AG04449 (cell line): Measurements from ENCODE around the gene ETNK2.
"Not testable (repeated sequence)": the region's sequence is repeated elsewhere in the genome, so short reads cannot be mapped to it uniquely, and the experiment has no call there.

Experiments used
- CTCF ChIA-PET: fragments of 350-600 bp; formaldehyde crosslinking; extraction: SDS; loops from one replicate; lab custom pipeline; 2021; ENCODE audit warnings: antibody characterized with exemption; lab: Yijun Ruan, JAX
- POLR2A ChIA-PET: fragments of 400-600, 350-600 bp; formaldehyde crosslinking; extraction: SDS; loops from one replicate; lab custom pipeline; 2020; ENCODE audit warnings: antibody characterized with exemption, inconsistent platforms; lab: Yijun Ruan, JAX
- DNase-seq: peaks from one replicate; pipeline ENCODE4 v3.0.0-alpha.2; 2010; ENCODE audit warnings: low read depth, low spot score
- H3K4me3 ChIP-seq: 2 replicates; pipeline ENCODE4 v1.5.1; 2011; ENCODE audit warnings: low read depth, mild to moderate bottlenecking, control low read depth, low read length
- TF ChIP-seq, protein P1 (sequence below): IDR thresholded peaks from one replicate; pipeline ENCODE4 v1.5.1; 2011; ENCODE audit warnings: mild to moderate bottlenecking, moderate library complexity, low read length, control low read depth, inconsistent platforms; ENCODE audit not compliant: insufficient read depth; ENCODE audit errors: missing control alignments

ETNK2 gene

DNA sequence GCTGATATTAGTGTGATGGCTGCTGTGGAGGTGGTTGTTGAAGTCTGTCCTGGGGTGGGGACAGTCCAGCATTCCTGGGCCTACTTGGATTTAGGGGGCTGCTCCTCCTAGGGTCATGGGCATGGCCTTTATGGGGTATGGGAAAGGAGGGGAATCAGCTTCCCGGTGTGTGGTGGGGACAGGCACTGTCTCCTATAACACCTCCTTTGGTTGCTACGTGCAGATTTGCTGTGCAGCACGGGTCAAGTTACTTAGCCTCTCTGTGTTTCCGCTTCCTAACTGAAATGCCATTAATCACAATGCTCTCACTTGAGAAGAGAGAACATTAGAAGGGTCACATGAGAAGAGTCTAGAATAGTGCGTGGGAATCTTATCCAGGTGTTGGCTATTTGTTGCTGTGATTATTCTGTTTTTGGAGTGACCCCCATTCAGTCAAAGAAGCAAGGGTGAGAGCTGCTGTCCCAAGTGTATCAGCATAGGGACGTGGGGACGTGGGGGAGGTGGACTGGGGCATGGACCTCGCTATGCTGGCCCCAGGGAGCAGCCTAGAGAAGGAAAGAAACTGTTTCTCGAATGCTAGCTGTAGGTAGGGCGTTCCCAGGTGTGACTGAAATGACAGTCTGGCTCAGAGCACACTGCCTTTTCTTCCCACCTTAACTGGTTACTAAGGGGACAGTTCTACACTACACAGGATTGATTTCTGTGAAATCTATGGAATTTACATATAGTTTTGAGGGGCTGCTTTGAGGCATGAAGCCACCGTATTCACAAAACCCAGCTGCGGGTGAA lies 59.0 kb downstream of the ETNK2 start:
- TF ChIP-seq, protein P1, sequence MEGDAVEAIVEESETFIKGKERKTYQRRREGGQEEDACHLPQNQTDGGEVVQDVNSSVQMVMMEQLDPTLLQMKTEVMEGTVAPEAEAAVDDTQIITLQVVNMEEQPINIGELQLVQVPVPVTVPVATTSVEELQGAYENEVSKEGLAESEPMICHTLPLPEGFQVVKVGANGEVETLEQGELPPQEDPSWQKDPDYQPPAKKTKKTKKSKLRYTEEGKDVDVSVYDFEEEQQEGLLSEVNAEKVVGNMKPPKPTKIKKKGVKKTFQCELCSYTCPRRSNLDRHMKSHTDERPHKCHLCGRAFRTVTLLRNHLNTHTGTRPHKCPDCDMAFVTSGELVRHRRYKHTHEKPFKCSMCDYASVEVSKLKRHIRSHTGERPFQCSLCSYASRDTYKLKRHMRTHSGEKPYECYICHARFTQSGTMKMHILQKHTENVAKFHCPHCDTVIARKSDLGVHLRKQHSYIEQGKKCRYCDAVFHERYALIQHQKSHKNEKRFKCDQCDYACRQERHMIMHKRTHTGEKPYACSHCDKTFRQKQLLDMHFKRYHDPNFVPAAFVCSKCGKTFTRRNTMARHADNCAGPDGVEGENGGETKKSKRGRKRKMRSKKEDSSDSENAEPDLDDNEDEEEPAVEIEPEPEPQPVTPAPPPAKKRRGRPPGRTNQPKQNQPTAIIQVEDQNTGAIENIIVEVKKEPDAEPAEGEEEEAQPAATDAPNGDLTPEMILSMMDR, result no peak
- no peak for DNase-seq
- H3K4me3 ChIP-seq, result no peak overlapping the region
- ChIA-PET POLR2A (no interaction called here), CTCF (interaction anchor here (1.0 to 1.5 kb wide), 3 partner anchors 11 to 271 kb away, joined by 3 to 4 read pairs (median 3); no protein-coding TSS in a partner anchor)

DNA sequence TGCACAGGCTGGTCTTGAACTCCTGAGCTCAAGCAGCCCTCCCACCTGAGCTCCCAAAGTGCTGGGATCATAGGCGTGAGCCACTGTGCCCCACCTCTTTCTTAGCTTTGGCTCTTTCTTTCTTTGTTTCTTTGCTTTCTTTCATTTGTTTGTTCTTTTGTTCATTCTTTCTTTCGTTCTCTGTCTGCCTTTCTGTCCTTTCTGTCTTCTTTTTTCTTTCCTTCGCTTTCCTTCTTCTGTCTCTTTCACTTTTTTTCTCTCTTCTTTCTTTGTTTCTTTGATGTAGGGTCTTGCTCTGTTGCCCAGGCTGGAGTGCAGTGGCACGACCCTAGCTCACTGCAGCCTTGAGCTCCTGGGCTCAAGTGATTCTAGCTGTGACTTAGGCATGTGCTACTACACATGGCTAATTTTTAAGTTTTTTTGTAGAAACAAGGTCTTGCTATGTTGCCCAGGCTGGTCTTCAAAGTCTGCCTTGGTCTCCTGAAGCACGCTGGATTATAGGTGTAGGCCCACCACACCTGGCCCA lies 60.0 kb downstream of the ETNK2 start:
- DNase-seq, result no peak
- H3K4me3 ChIP-seq, result no peak overlapping the region
- ChIA-PET POLR2A (no interaction called here), CTCF (interaction anchor here (0.7 to 1.9 kb wide), 4 partner anchors 9 to 220 kb away, joined by 3 to 5 read pairs (median 4); no protein-coding TSS in a partner anchor)
- TF ChIP-seq, protein P1, result no peak

DNA sequence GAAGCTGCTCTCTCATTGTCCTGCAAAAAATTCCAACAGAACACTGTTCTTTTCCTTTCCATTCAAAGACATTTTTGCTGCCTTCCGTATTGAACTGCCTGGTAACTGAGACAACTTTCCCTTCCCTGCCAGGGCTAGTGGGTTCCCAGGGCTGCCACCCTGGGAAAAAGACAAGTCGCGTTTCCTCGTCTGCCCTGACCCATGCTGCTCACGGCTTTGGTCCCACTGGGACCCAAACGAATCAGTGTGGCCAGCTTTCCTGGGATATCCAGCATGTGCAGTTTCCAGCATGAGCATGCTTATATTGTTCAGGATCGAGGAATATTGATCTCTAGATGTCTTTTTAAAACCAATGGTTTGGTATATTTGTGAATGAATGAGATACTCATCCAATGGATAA lies 60.8 kb downstream of the ETNK2 start:
- TF ChIP-seq, protein P1, result no peak
- no peak for DNase-seq
- CTCF ChIA-PET, result interaction anchor here (1.5 to 1.9 kb wide), 3 partner anchors 13 to 220 kb away, joined by 5 to 7 read pairs (median 5); no protein-coding TSS in a partner anchor
- H3K4me3 ChIP-seq, result no peak overlapping the region
- POLR2A ChIA-PET, result interaction anchor here (1.0 kb wide), 1 partner anchor 10 kb away, joined by 3 read pairs; no protein-coding TSS in a partner anchor

DNA sequence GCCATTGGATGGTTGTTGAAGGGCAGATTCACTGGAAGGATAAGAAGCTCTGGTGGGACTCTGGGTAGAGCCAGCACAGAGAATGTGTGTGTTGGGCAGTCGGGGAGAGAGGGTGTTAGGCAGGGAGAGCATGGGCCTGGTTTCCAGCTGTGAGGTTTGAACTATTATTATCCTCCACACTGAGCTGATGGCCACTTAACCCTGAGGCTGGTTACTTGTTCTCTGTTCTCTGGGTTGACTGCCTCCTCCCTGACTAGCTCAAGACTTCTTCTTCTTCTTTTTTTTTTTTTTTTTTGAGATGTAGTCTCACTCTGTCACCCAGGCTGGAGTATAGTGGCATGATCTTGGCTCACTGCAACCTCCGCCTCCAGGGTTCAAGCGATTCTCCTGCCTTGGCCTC lies 61.7 kb downstream of the ETNK2 start:
- H3K4me3 ChIP-seq, DNase-seq: not testable (repeated sequence)
- POLR2A ChIA-PET, result interaction anchor here (1.0 kb wide), 1 partner anchor 10 kb away, joined by 3 read pairs; no protein-coding TSS in a partner anchor
- CTCF ChIA-PET, result interaction anchor here (1.7 to 1.9 kb wide), 2 partner anchors 38 to 219 kb away, joined by 5 to 7 read pairs; no protein-coding TSS in a partner anchor

DNA sequence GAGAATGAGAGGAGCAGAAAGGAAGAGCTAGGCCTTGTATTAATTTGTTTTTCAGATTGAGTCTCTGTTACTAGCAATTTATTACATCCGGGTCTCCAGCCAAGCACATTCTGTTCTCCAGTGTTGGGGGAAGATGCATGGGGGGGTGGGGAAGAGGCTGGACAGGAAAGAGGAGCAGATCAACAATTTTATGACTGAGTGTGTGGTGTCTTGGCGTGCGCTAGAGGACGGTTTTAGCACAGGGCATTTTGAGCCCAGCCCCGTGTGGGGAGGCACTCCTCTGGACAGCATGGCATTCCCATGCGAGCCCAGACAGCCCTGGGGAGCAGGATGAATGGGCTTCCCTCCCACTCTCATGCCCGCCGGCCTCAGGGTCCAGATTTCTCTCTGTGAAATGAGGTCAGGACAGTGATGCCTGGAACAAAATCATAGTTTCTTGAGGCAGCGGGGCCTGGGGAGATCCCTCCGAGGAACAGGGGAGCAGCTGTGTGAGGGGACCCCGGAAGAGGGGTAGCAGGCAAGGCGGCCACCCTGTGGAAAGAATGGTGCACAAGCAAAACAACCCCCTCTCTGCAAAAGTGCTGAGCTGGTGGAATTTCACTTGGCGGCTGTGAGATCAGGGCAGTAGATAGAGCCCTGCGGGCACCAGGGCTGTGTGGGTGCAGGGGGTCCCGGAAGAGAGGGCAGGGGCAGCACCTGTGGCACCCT lies 62.6 kb downstream of the ETNK2 start:
- DNase-seq, result no peak
- TF ChIP-seq, protein P1, result no peak
- POLR2A ChIA-PET, result no interaction called here
- H3K4me3 ChIP-seq, result no peak overlapping the region
- CTCF ChIA-PET, result no interaction called here

DNA sequence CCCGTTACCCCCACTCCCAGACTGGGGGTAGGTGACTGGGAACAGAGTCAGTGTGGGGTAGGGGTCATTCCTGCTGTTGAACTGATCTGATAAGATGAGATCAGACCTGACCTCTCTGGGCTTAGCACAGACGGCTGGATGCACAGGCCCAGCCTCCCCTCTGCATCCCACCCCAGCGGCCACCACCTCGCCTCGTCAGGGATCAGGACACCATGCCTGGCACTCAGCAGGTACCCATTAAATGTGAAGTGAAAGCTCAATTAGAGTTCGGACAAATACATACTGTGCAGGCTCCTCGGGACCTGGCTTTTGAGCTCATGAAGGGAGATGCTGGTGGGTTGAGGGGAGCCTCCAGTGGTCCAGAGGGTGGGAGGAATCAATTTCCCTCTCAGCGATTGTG lies 63.2 kb downstream of the ETNK2 start:
- no peak for DNase-seq
- no peak overlapping the region for H3K4me3 ChIP-seq
- TF ChIP-seq, protein P1, result no peak
- ChIA-PET CTCF (no interaction called here), POLR2A (no interaction called here)
